ENCODE measurements around the gene IFNGR1. TPM values are rescaled to one million over a fixed set of nuclear protein-coding genes. Genes with fewer than 3 reads are reported as not detected.

IFNGR1 gene
- polyA plus RNA-seq, 1 experiment = 56.1 TPM

DNA sequence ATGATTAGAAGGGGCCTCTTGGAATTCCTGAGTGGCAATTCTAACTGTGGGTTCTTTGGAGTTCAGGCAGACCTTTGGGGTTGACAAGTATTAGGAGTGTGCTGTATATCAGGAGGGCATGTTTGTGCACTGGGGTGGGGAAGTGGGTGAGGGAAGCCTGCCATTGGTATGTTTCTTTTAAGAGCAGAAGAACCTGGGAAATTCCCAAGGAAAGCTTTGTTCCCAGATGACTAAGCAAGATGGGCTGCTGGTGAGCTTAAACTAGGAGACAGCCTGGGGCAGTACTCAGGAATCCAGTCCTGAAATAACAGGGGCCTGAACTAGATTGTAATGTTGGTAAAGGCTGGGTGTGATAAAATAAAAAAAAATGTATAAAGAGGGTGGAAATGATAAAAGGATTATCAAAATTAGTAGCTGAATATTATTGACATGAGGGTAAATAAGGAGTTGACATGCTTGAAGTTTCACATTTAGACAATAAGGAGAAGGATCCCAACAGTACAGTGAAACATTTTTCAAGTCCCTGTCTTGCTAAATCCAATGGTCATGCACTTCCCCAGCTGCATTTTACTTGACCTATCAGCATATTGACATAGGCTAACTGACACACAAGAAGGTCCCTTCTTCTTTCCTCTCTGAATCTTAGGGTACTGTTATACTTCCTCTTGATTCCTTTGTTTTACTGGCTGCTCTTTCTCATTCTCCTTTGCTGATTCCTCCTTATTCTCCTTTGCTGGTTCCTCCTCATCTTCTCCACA is 18.4 kb upstream of the IFNGR1 start:
- DNase-seq (ENCODE audit: low read depth) = peak; percentile 79
- ChIA-PET CTCF (interaction anchor here (1.3 kb wide), 1 partner anchor 20 kb away, joined by 4 read pairs; no protein-coding TSS in a partner anchor), POLR2A (no interaction called here)
- Histone ChIP-seq H3K27me3 (ENCODE audit: control insufficient read depth, insufficient read depth, low read length) (no peaks in the 10 kb centered on the region), H3K36me3 (ENCODE audit: control insufficient read depth, insufficient read depth, low read length) (no peaks in the 10 kb centered on the region), H3K4me3 (ENCODE audit: low read depth, low read length) (no peak overlapping the region)
- TF ChIP-seq, protein P1, sequence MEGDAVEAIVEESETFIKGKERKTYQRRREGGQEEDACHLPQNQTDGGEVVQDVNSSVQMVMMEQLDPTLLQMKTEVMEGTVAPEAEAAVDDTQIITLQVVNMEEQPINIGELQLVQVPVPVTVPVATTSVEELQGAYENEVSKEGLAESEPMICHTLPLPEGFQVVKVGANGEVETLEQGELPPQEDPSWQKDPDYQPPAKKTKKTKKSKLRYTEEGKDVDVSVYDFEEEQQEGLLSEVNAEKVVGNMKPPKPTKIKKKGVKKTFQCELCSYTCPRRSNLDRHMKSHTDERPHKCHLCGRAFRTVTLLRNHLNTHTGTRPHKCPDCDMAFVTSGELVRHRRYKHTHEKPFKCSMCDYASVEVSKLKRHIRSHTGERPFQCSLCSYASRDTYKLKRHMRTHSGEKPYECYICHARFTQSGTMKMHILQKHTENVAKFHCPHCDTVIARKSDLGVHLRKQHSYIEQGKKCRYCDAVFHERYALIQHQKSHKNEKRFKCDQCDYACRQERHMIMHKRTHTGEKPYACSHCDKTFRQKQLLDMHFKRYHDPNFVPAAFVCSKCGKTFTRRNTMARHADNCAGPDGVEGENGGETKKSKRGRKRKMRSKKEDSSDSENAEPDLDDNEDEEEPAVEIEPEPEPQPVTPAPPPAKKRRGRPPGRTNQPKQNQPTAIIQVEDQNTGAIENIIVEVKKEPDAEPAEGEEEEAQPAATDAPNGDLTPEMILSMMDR (IDR thresholded peaks at IDR 0.05; ENCODE audit: insufficient read depth, low read depth, low read length) = no peak

DNA sequence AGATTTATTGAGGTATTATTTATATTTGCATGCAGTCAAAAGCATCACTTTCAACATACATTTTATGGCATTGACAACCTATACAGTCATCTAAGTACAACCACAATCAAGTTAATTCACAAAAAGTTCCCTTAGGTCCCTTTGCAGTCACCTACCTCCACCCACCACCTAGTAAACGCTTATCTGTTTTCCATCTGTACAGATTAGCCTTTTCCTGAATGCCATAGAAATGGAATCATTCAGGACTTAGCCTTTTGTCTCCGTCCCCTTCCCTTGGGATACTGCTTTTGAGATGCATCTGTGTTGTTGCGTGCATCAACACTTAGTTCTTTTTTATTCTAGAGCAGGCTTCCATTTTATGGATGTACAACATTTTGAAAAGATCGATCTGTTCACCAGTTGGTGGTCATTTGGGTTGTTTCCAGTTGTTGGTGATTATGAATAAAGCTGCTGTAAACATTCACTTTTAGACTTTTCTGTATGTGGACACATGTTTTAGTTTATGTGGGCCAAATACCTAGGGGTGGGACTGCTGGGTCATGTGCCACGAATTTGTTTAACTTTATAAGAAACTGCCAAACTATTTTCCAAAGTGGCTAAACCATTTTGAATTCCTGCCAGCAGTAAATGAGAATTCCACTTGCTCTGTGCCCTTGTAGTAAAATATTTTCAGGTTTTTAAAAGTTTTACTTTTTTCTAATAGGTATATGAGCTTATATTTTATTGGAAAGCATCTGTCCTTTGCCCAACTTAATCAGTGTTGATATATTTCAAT is 17.6 kb upstream of the IFNGR1 start:
- Histone ChIP-seq H3K4me3 (ENCODE audit: low read depth, low read length) (no peak overlapping the region), H3K27me3 (ENCODE audit: control insufficient read depth, insufficient read depth, low read length) (no peaks in the 10 kb centered on the region), H3K36me3 (ENCODE audit: control insufficient read depth, insufficient read depth, low read length) (no peaks in the 10 kb centered on the region)
- ChIA-PET CTCF (interaction anchor here (1.3 kb wide), 1 partner anchor 19 kb away, joined by 4 read pairs; no protein-coding TSS in a partner anchor), POLR2A (no interaction called here)
- TF ChIP-seq, protein P1 (IDR thresholded peaks at IDR 0.05; ENCODE audit: insufficient read depth, low read depth, low read length) = no peak
- no peak for DNase-seq (ENCODE audit: low read depth)

DNA sequence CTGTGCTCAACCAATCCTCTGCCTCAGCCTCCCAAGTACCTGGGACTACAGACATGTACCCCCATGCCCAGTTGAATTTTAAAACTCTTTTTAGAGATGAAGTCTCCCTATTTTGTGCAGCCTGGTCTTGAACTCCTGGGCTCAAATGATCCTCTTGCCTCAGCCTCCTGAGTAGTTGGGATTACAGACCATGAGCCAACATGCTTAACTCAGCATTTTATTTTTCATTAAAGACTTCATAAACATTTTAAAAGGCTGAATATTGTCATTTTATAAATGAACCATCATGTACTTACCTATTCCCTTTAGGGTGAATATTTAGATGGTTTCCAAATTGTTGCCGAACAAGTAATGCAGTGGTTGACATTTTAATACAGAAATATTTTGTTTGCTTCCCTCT is 16.5 kb upstream of the IFNGR1 start:
- TF ChIP-seq, protein P1 (IDR thresholded peaks at IDR 0.05; ENCODE audit: insufficient read depth, low read depth, low read length) = no peak
- Histone ChIP-seq H3K27me3 (ENCODE audit: control insufficient read depth, insufficient read depth, low read length) (no peaks in the 10 kb centered on the region), H3K36me3 (ENCODE audit: control insufficient read depth, insufficient read depth, low read length) (no peaks in the 10 kb centered on the region), H3K4me3 (ENCODE audit: low read depth, low read length) (no peak overlapping the region)
- no peak for DNase-seq (ENCODE audit: low read depth)
- CTCF ChIA-PET = no interaction called here
- POLR2A ChIA-PET = no interaction called here

DNA sequence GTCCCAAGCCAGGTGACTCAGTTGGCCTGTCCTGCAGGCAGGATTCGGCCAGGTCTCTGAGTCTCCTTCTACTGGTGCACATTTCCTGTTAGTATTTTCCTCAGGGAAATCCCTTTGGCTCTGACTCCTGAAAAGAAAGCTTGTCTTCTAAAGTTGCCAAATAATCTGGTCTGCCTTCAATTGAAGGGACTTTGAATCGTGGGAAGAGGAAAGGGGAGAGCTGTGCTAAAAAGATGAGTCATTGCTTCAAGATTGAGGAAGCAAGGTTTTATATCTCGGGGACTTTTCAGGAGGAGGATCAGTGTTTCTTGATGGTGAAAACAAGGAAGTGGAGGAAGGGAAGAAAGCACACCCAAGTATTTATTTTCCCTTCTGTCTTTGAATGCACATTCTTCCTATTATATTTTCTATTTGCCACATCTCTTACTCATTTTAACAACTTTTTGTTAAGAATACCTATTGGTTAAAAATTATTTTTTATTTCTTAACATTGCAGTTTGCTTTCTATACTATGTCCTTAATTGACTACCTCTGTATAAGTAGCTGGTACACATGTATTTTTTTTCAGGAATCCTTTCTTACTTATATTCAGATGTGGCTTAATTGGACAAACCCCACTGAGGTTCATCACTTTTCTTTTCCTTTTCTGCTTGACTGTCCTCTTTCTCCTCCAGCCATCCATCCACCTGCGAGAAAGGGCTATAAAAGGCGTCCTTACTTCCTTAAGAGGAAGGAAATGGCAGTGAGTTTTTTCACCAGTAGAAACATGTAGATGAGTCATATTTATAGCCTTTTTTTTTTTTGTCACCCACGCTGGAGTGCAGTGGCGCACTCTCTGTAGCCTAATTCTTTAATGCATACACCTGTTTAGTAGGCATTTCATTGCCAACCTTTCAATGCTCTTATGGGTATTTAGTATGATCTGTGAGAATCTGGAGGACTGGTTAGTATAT is 15.0 kb upstream of the IFNGR1 start:
- POLR2A ChIA-PET = interaction anchor here (0.6 kb wide), 1 partner anchor 1834 kb away, joined by 6 read pairs; no protein-coding TSS in a partner anchor
- Histone ChIP-seq H3K27me3 (ENCODE audit: control insufficient read depth, insufficient read depth, low read length) (no peaks in the 10 kb centered on the region), H3K4me3 (ENCODE audit: low read depth, low read length) (no peak overlapping the region), H3K36me3 (ENCODE audit: control insufficient read depth, insufficient read depth, low read length) (no peaks in the 10 kb centered on the region)
- CTCF ChIA-PET = interaction anchor here (0.9 kb wide), 2 partner anchors 14 to 21 kb away, joined by 3 read pairs; no protein-coding TSS in a partner anchor
- TF ChIP-seq, protein P1 (IDR thresholded peaks at IDR 0.05; ENCODE audit: insufficient read depth, low read depth, low read length) = no peak
- peak; percentile 93 for DNase-seq (ENCODE audit: low read depth)

Data from BJ (cell line).